Measurements from ENCODE around the gene FASTKD3. TPM values are rescaled to one million over a fixed set of nuclear protein-coding genes. Genes with fewer than 3 reads are reported as not detected.
A peak's percentile ranks its signal among the peaks of the same experiment; 100 is the strongest.

FASTKD3 gene
- total RNA-seq (2021) (17.6 and 20.6 TPM in 2 replicates), Bru-seq, nascent RNA (percentile 77 among the genes with signal in this experiment), BruChase-seq, experiment 1, labeled RNA remaining after a 2-hour chase (percentile 88 among the genes with signal in this experiment), BruChase-seq, experiment 2, labeled RNA remaining after a 6-hour chase (percentile 74 among the genes with signal in this experiment)
- long read RNA-seq, transcript FASTKD3-201 (7 exons, 2,402 nt), result major isoform, 5 of 35 reads
- long read RNA-seq, partial matches to known transcripts, result 4 of 35 reads
- long read RNA-seq, other reads (novel, unspliced or antisense), result 21 of 35 reads

GRCh38 chr5:7868773-7869473 is at the start of gene FASTKD3, which contains the start of gene MTRR:
TSS of gene FASTKD3 (minus strand) at chr5:7869031. CDS start at chr5:7868083, 948 bp downstream.
TSS of gene MTRR (plus strand) at chr5:7869148. CDS start at chr5:7870795, 1,647 bp downstream.
- BruUV-seq (replicated peaks), result no TSS peak
- Histone ChIP-seq H3K4me3 (peak within 1 kb of the TSS; percentile 100), H3F3A (ENCODE audit: insufficient read depth, low read depth) (no peaks in the 10 kb centered on the region), H3K36me3 (ENCODE audit: low read depth) (peaks cover 6% of the 10 kb centered on the region; the same call in 1 of the 2 replicates), H3K27ac (peak within 1 kb of the TSS; percentile 48), H3K4me1 (replicated peaks; ENCODE audit: insufficient read depth) (peaks cover 15% of the 10 kb centered on the region), H3K9me2 (ENCODE audit: insufficient read depth) (no peaks in the 10 kb centered on the region), H3K9me3 (ENCODE audit: insufficient read depth, low read depth) (no peaks in the 10 kb centered on the region), H3K27me3 (ENCODE audit: insufficient read depth, low read depth) (no peaks in the 10 kb centered on the region), H4K20me1 (ENCODE audit: insufficient read depth) (peaks cover 33% of the 10 kb centered on the region), H3K4me2 (peak within 1 kb of the TSS; percentile 95), H3K79me2 (ENCODE audit: low read depth) (peaks cover 75% of the 10 kb centered on the region), H2AFZ (peak within 1 kb of the TSS; percentile 99)
- DNase-seq, result peak; percentile 90 to 97
- CTCF ChIA-PET, result no interaction called here
- intact Hi-C loops (cut with micrococcal nuclease; ENCODE audit: unreplicated experiment), result loop anchor here (1.0 to 10.0 kb wide), 2 partner anchors 588 to 1234 kb away; partner anchors contain the start of genes NSUN2 and SRD5A1
- no peak for TF ChIP-seq CTCF (conservative IDR thresholded peaks at IDR 0.05)
- TF ChIP-seq EZH2 (IDR thresholded peaks at IDR 0.05; ENCODE audit: low read depth), result no peak
- POLR2A ChIA-PET (ENCODE audit: unreplicated experiment), result interaction anchor here (0.5 to 1.0 kb wide), 9 partner anchors 11 to 1535 kb away, joined by 3 to 9 read pairs (median 4); partner anchors contain the start of genes NSUN2, SRD5A1 and TENT4A

GRCh38 chr5:7917130-7918123 is 48.6 kb upstream of the FASTKD3 start:
- no TSS peak for BruUV-seq (replicated peaks)
- no peak overlapping the region for H3K4me3 ChIP-seq
- H4K20me1 ChIP-seq (ENCODE audit: insufficient read depth), result no peaks in the 10 kb centered on the region
- no peaks in the 10 kb centered on the region for H3F3A ChIP-seq (ENCODE audit: insufficient read depth, low read depth)
- H3K27ac ChIP-seq, result no peak overlapping the region
- POLR2A ChIA-PET (ENCODE audit: unreplicated experiment), result no interaction called here
- H3K79me2 ChIP-seq (ENCODE audit: low read depth), result no peaks in the 10 kb centered on the region
- CTCF ChIA-PET, result no interaction called here
- no peaks in the 10 kb centered on the region for H3K9me2 ChIP-seq (ENCODE audit: insufficient read depth)
- intact Hi-C loops (cut with micrococcal nuclease; ENCODE audit: unreplicated experiment), result no loop called here
- no peaks in the 10 kb centered on the region for H3K36me3 ChIP-seq (ENCODE audit: low read depth)
- H2AFZ ChIP-seq, result no peak overlapping the region
- peaks cover 4% of the 10 kb centered on the region; the same call in 1 of the 2 replicates for H3K9me3 ChIP-seq (ENCODE audit: insufficient read depth, low read depth)
- TF ChIP-seq EZH2 (IDR thresholded peaks at IDR 0.05; ENCODE audit: low read depth) (no peak), CTCF (conservative IDR thresholded peaks at IDR 0.05) (no peak)
- no peaks in the 10 kb centered on the region for H3K4me1 ChIP-seq (replicated peaks; ENCODE audit: insufficient read depth)
- peaks cover 32% of the 10 kb centered on the region for H3K27me3 ChIP-seq (ENCODE audit: insufficient read depth, low read depth)
- H3K4me2 ChIP-seq, result no peak overlapping the region
- DNase-seq, result no peak

Data from PC-9 (cell line).